Measurements from ENCODE around the gene NINL.

NINL gene

DNA sequence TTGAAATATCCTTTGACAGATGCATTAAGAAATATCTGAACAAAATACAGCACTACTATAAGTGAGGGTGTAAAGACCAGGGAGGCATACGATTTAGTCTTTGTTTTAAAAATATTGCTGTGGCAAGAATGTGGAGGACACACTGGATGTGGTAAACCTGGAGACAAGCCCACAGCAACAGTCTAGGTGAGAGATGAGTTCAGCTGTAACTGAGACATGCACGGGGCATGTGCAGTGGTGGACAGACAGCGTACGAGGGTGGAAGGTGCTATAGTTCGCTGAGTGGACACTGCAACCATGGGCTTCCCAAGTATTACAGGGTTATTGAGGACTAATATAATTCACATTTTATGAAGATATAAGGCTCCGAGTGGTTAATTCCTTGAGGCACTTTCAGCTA, 36.7 kb upstream of the NINL start:
- Histone ChIP-seq H4K20me1 (ENCODE audit: insufficient read depth, low read length) (no peaks in the 10 kb centered on the region), H3K9me3 (ENCODE audit: low read length) (no peaks in the 10 kb centered on the region), H3K27me3 (ENCODE audit: insufficient read depth, low read length) (no peaks in the 10 kb centered on the region), H3K9me2 (ENCODE audit: low read depth, low read length) (no peaks in the 10 kb centered on the region), H3K4me2 (ENCODE audit: low read length) (peak overlapping the region; percentile 96), H3F3A (ENCODE audit: insufficient read depth, low read length) (no peaks in the 10 kb centered on the region), H3K79me2 (ENCODE audit: insufficient read depth, low read length) (peaks cover 23% of the 10 kb centered on the region), H3K9ac (ENCODE audit: low read length) (peak overlapping the region; percentile 86; the same call in 1 of the 2 replicates), H3K36me3 (ENCODE audit: insufficient read depth, low read length) (0 out of 2 replicates have a peak, but pooled peaks cover 5% of the 10 kb centered on the region), H2AFZ (ENCODE audit: low read length) (no peak overlapping the region), H3K4me3 (ENCODE audit: low read depth, low read length, poor library complexity, severe bottlenecking) (peak overlapping the region; percentile 84), H3K4me1 (ENCODE audit: insufficient read depth, low read length, severe bottlenecking) (peaks cover 45% of the 10 kb centered on the region), H3K27ac (ENCODE audit: low read depth, low read length, poor library complexity, severe bottlenecking) (no peak overlapping the region)
- TF ChIP-seq, protein P1, sequence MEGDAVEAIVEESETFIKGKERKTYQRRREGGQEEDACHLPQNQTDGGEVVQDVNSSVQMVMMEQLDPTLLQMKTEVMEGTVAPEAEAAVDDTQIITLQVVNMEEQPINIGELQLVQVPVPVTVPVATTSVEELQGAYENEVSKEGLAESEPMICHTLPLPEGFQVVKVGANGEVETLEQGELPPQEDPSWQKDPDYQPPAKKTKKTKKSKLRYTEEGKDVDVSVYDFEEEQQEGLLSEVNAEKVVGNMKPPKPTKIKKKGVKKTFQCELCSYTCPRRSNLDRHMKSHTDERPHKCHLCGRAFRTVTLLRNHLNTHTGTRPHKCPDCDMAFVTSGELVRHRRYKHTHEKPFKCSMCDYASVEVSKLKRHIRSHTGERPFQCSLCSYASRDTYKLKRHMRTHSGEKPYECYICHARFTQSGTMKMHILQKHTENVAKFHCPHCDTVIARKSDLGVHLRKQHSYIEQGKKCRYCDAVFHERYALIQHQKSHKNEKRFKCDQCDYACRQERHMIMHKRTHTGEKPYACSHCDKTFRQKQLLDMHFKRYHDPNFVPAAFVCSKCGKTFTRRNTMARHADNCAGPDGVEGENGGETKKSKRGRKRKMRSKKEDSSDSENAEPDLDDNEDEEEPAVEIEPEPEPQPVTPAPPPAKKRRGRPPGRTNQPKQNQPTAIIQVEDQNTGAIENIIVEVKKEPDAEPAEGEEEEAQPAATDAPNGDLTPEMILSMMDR (IDR thresholded peaks at IDR 0.05; ENCODE audit: low read length): no peak
- no peak for TF ChIP-seq EZH2 (IDR thresholded peaks at IDR 0.05; ENCODE audit: borderline replicate concordance, low read length)

DNA sequence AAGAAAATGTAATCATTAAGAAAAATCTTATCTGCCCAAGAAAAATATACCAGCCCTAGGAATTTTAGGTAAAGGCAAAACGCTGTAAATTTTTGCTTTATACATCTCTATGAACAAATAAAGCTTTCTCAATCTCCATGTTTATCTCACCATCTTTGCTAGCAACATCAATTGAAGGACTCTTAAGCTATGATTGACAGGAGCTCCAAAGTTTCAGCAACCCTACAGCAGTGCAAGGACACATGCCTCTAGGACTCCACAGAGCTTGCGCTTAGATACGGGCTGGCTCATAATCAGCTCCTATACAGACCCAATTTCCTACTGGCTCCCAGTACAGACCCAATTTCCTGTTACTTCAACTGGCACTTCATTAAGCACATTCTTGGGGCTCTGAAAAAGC, 34.2 kb upstream of the NINL start:
- H3K27me3 ChIP-seq (ENCODE audit: insufficient read depth, low read length): no peaks in the 10 kb centered on the region
- peak overlapping the region; percentile 8; the same call in 1 of the 2 replicates for H3K4me2 ChIP-seq (ENCODE audit: low read length)
- H3K27ac ChIP-seq (ENCODE audit: low read depth, low read length, poor library complexity, severe bottlenecking): no peak overlapping the region
- H3F3A ChIP-seq (ENCODE audit: insufficient read depth, low read length): no peaks in the 10 kb centered on the region
- no peak overlapping the region for H2AFZ ChIP-seq (ENCODE audit: low read length)
- H3K36me3 ChIP-seq (ENCODE audit: insufficient read depth, low read length): peaks cover 25% of the 10 kb centered on the region
- no peaks in the 10 kb centered on the region for H4K20me1 ChIP-seq (ENCODE audit: insufficient read depth, low read length)
- H3K4me3 ChIP-seq (ENCODE audit: low read depth, low read length, poor library complexity, severe bottlenecking): no peak overlapping the region
- H3K79me2 ChIP-seq (ENCODE audit: insufficient read depth, low read length): peaks cover 23% of the 10 kb centered on the region
- no peak for TF ChIP-seq EZH2 (IDR thresholded peaks at IDR 0.05; ENCODE audit: borderline replicate concordance, low read length)
- TF ChIP-seq, protein P1 (IDR thresholded peaks at IDR 0.05; ENCODE audit: low read length): no peak
- peaks cover 30% of the 10 kb centered on the region for H3K4me1 ChIP-seq (ENCODE audit: insufficient read depth, low read length, severe bottlenecking)
- H3K9me2 ChIP-seq (ENCODE audit: low read depth, low read length): no peaks in the 10 kb centered on the region
- no peaks in the 10 kb centered on the region for H3K9me3 ChIP-seq (ENCODE audit: low read length)
- H3K9ac ChIP-seq (ENCODE audit: low read length): no peak overlapping the region

DNA sequence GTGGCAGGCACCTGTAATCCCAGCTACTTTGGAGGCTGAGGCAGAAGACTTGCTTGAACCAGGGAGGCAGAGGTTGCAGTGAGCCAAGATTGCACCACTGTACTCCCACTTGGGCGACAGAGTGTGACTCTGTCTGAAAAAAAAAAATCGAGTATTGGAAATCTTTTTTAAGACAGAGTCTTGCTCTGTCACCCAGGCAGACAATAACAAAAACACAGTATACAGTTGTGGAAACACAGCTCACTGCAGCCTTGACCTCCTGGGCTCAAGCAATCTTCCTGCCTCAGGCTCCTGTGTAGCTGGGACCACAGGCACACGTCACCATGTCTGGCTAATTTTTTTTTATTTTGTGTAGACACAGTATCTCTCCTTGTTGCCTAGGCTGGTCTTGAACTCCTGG, 23.4 kb upstream of the NINL start:
- no peak overlapping the region for H3K27ac ChIP-seq (ENCODE audit: low read depth, low read length, poor library complexity, severe bottlenecking)

More for the DNA sequence above, 23.4 kb upstream of the NINL start:
- no peaks in the 10 kb centered on the region for H3F3A ChIP-seq (ENCODE audit: insufficient read depth, low read length)
- H3K36me3 ChIP-seq (ENCODE audit: insufficient read depth, low read length): no peaks in the 10 kb centered on the region
- no peaks in the 10 kb centered on the region for H3K9me2 ChIP-seq (ENCODE audit: low read depth, low read length)
- no peaks in the 10 kb centered on the region for H3K9me3 ChIP-seq (ENCODE audit: low read length)
- H3K4me2 ChIP-seq (ENCODE audit: low read length): no peak overlapping the region
- H3K4me1 ChIP-seq (ENCODE audit: insufficient read depth, low read length, severe bottlenecking): no peaks in the 10 kb centered on the region
- no peak overlapping the region for H2AFZ ChIP-seq (ENCODE audit: low read length)
- H3K9ac ChIP-seq (ENCODE audit: low read length): no peak overlapping the region
- H3K79me2 ChIP-seq (ENCODE audit: insufficient read depth, low read length): no peaks in the 10 kb centered on the region
- no peak overlapping the region for H3K4me3 ChIP-seq (ENCODE audit: low read depth, low read length, poor library complexity, severe bottlenecking)
- no peak for TF ChIP-seq EZH2 (IDR thresholded peaks at IDR 0.05; ENCODE audit: borderline replicate concordance, low read length)
- TF ChIP-seq, protein P1 (IDR thresholded peaks at IDR 0.05; ENCODE audit: low read length): no peak
- H4K20me1 ChIP-seq (ENCODE audit: insufficient read depth, low read length): no peaks in the 10 kb centered on the region
- no peaks in the 10 kb centered on the region for H3K27me3 ChIP-seq (ENCODE audit: insufficient read depth, low read length)

Data from OCI-LY1 (cell line).